Astrocyte of the hippocampus (primary cell): ENCODE results near the gene PRKACA.
"Not testable (repeated sequence)": the region's sequence is repeated elsewhere in the genome, so short reads cannot be mapped to it uniquely, and the experiment has no call there.

ENCODE experiments used
- DNase-seq: peaks from one replicate; pipeline ENCODE4 v3.0.0; 2011; ENCODE audit warnings: low read depth, low spot score

Gene PRKACA

GRCh38 chr19:14147797-14148605, 30.4 kb upstream of the PRKACA start:
- DNase-seq, result peak; percentile 85

- peak; percentile 61 for DNase-seq
Observed at GRCh38 chr19:14146789-14147216, 29.2 kb upstream of the PRKACA start.

- DNase-seq, result not testable (repeated sequence)
Observed at GRCh38 chr19:14146169-14146568, 28.6 kb upstream of the PRKACA start.

- no peak for DNase-seq
Observed at GRCh38 chr19:14145381-14145780, 27.8 kb upstream of the PRKACA start.

GRCh38 chr19:14142262-14143190, 25.0 kb upstream of the PRKACA start:
- no peak for DNase-seq

- DNase-seq, result no peak
Observed at GRCh38 chr19:14141041-14141440, 23.5 kb upstream of the PRKACA start.

- DNase-seq, result no peak
Observed at GRCh38 chr19:14139944-14140343, 22.4 kb upstream of the PRKACA start.

GRCh38 chr19:14138576-14139265, 21.2 kb upstream of the PRKACA start:
- peak; percentile 34 for DNase-seq

- DNase-seq, result peak; percentile 100
Observed at GRCh38 chr19:14136509-14137281, 19.1 kb upstream of the PRKACA start, which contains the start of gene ASF1B. TSS of gene ASF1B (minus strand) at chr19:14136589. CDS start at chr19:14136456, 133 bp downstream.

- DNase-seq, result no peak
Observed at GRCh38 chr19:14135985-14136508, 18.5 kb upstream of the PRKACA start.

- DNase-seq, result no peak
Observed at GRCh38 chr19:14135355-14135754, 17.8 kb upstream of the PRKACA start.

- DNase-seq, result no peak
Observed at GRCh38 chr19:14127929-14128509, 10.5 kb upstream of the PRKACA start.

- no peak for DNase-seq
Observed at GRCh38 chr19:14127176-14127575, 9.6 kb upstream of the PRKACA start.

GRCh38 chr19:14122924-14123323, 5.4 kb upstream of the PRKACA start:
- no peak for DNase-seq

GRCh38 chr19:14120497-14120780, 2.9 kb upstream of the PRKACA start:
- DNase-seq, result no peak

- DNase-seq, result no peak
Observed at GRCh38 chr19:14119644-14120496, 2.3 kb upstream of the PRKACA start.

GRCh38 chr19:14119146-14119545, 1.6 kb upstream of the PRKACA start:
- DNase-seq, result no peak

GRCh38 chr19:14118165-14119051, 846 bp upstream of the PRKACA start:
- DNase-seq, result peak; percentile 53
